Measurements from ENCODE around the gene TMCC2.

TMCC2 gene

GRCh38 chr1:205241366-205242030 is 13.8 kb downstream of the TMCC2 start:
- no peak for DNase-seq

GRCh38 chr1:205243350-205244191 is 15.8 kb downstream of the TMCC2 start:
- no peak for DNase-seq

GRCh38 chr1:205244384-205244783 is 16.6 kb downstream of the TMCC2 start:
- no peak for DNase-seq

GRCh38 chr1:205245096-205245495 is 17.4 kb downstream of the TMCC2 start:
- DNase-seq = no peak

DNA sequence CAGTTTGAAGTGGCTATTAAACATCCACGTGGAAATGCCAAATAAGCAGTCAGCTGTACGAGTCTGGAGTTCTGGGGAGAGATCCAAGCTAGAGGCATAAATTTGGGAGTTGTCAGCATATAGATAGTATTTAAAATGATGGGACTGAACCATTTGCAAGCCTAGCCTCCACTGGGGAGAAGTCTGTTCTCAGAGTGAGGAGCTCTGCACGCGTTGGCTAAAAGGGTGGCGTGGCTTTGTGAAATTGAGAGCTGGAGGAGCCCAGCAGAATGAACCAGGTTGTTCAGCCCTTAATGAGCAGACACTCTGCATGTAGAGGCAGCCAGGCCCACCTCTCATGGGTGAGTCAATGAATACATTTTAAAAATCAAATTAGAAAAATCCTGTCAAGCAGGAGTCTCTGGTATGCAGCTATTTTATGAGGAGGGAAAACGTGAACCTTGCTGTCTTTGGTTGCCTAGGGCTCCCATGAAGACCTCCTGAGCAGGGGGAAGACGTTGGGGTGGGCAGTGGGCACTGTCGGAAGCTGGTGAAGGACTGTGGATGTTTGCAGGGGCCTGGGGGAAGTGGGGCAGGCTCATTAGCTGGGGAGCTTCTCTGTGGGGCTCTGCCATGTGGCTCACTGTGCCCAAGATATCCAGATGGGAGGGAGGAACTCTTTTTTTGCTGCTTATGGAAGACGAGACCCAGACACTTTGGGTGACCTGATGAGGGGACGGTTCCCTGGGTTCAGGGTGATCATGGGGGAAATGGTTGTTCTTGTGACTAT is 18.8 kb downstream of the TMCC2 start:
- no peak for DNase-seq

DNA sequence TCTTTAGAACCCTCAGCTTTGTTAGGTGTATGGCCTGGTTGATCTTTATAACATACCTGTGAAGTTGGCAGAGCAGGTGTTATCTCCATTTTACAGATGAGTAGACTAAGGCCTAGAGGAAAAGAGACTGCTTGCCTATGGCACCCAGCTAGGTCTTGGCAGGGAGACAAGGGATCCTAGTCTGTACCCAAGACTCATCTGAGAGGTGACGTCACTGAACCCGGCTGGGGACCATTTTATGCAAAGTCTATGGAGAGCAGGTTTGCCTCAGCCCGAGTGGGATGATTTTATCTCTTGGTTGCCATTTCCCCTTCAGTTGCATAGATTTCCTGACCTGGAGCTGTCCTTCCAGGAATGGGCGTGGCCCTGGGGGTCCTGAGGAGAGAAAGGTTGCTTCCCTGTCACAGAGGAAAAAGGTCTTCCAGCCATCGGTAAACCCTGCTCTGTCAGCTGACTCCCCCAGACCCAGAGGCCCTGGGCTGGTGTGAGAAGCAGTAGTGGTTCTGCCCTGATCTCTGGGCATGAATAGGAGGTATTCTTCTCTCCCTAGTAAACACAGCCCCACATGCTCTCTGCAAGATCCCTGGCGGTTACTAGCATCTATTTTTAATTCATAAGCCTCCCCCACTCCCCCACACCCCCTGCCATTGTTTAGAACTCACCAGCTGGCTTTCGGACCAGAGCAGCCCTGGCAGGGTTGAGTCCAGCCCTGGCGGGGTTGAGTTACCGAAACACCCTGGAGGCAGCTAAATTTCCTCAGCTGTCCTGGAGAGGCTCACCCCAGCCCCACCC is 19.6 kb downstream of the TMCC2 start:
- no peak for DNase-seq

DNA sequence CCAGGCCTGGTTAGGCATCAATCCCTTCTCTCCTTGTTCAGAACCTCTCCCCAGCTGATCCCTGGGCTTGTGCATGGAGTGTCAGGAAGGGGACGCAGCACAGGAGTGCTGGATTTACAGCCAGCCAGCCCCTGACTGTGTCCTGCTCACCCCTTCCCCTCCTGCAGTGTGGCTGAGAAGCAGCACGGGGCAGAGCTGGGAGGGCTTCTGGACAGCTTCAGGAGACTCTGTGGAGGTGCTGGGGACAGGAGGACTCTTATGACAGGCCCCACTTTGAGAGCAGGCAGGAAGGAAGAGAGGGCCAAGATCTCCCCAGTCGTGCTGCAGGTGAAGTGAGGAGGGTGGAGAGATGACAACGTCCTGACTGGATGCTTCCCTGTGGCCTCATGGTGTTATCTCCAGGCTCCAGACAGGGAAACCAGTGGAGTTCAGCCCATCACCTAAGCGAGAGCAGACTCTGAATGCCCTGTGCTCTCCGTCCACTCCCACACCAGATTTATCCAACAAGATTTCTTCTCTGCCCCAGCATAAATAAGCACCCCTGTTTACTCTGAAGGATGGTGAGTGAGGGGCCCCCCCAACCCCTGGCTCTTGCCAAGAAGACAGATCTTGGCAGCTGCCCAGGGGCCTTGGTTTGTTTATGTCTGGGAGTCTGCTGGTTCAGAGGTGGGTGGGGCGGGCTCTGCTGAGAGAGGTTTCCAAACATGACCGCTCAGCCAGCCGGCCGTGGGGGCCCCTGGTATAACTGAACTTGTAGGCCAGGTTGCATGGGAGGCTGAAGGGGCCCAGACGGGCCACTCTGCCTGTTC is 21.3 kb downstream of the TMCC2 start:
- no peak for DNase-seq

GRCh38 chr1:205249651-205250050 is 21.9 kb downstream of the TMCC2 start:
- DNase-seq = no peak

DNA sequence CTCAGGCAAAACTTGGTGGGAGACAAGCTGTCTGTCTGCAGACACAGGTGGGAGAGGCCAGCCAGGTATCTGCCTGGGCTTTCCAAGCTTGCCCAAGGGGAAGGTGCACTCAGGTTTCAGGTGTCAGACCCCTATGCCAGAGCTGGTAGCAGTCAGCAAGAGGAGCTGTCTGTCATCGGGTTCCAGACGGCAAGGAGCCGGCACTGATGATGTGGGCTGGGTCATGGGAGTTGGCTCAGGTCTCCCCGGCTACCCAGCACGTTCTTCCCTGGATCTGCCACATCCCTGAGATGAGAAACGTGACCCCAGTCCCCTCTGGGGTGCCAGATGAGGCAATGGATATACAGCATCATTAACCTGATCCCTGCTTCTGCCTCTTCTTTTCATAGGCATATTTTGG is 23.0 kb downstream of the TMCC2 start:
- no peak for DNase-seq

- DNase-seq = no peak
Measured at GRCh38 chr1:205251576-205251975, 23.8 kb downstream of the TMCC2 start.

- DNase-seq = peak; percentile 84
Measured at GRCh38 chr1:205255941-205256780, 28.4 kb downstream of the TMCC2 start.

DNA sequence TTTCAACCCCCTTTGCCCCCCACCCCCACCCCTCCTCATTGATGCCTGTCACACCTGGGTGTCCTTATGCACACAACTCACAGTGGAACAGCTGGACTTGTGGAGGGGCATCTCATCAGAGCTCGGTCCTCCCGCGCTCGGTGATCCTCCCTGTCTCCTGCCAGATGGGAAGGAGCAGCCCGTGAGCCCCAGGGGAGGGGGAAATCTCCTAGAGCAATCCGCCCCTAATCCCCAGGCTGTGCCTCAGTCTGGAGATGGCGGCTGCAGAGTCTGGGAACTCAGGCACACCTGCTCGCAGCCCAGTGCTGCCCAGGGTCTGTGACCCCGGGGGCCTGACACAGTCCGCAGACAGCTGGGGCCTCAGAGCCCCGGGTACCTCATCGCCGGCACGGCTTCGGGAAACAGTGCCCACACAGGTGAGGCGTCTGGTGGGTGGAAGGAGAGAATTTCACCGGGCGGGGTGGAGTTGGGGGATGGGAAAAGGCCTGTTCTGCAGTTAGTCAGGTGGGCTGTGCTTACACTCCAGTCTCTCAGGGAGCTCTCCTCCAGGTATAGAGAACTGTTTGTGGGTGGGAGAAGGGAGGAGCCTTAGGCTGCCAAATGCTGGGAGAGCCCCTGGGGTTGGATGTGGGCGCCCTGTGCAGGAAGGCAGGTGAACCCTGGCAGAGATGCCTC is 29.3 kb downstream of the TMCC2 start:
- DNase-seq = no peak

- DNase-seq = no peak
Measured at GRCh38 chr1:205257735-205258134, 30.0 kb downstream of the TMCC2 start.

DNA sequence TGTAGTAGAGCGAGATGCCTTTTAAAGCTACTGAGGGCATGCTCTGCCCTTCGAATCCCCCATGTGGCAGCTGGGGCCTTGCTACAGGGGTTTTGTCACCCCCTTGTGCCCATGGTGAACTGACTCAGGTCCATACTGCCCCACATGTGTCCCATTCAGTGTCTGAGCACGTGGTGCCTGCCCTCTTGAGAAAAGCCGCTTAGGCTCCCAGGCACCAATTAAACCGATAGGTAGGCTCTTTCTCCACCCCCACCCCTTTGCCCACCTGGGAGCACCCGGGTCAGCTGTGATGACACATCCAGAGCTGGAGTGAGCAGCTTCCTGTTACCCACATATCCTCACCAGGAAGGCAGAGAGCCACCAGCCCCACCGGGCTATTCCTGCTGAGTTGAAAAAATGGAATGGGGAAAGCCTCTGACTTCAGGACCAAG is 30.5 kb downstream of the TMCC2 start:
- DNase-seq = peak; percentile 51

GRCh38 chr1:205258719-205259118 is 31.0 kb downstream of the TMCC2 start:
- DNase-seq = peak; percentile 81

DNA sequence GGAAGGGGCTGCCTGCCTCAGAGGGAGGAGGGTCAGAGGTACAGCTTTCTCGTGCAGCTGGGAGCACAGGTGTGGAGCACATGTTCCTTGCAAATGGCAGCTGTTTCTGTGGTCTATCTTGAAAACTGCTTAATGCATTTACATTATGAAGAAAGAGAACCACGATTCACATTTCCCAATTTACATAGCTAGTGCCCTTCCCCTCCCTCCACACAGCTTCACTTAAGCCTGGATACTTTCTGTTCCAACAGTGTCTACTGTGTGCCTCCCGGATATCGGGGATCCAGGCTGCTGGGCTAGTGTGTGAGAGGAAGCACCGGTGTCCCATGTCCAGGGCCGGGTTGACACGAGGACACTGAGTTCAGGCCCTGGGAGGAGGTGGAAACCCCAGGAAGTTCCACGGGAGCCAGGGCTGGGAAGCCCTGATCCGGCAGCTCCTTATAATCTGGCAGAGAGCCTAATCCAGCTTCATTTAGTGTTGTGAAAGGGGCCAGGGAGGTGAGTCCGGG is 31.6 kb downstream of the TMCC2 start:
- peak; percentile 9 for DNase-seq

DNA sequence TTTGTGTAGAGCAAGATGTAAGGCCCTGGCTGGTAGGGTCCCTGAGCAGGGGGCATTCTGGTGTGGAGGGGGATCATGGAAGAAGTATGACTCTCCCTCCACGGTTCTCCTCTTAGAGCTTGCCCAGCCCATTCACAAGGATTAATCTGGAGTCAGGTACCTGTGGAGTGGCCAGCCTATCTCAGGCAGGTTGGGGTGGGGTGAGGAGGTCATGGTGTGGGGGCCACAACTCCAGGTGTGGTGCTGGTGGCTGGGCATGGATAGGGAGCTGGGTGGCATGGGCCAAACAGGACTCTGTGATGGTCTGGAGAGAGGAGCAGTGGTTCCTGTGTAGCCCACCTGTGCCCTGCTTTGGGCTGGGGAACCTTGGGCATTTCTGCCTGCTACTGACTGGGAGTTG is 32.3 kb downstream of the TMCC2 start:
- DNase-seq = no peak

DNA sequence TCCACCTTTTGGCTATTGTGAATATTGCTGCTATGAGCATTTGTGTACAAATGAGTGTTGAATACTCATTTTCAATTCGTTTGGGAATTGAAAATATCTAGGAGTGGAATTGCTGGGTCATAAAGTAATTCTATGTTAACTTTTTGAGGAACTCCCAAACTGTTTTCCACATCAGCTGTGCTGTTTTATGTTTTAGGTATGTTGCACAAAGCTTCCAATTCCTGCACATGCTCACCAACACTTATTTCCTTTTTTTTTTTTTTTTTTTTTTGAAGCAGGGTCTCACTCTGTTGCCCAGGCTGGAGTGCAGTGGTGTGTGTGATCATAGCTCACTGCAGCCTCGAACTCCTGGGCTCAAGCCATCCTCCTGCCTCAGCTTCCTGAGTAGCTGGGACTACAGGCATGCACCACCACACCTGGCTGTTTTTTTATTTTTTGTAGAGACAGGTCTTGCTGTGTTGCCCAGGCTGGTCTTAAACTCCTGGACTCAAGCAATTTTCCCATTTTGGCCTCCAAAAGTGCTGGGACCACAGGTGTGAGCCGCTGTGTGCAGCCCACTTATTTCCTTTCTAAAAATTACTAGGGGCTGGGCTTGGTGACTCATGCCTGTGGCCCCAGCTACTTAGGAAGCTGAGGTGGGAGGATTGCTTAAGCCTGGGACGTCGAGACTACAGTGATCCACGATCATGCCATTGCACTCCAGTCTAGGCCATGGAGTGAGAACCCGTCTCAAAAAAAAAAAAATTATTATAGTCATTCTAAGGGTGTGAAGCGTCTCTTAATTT is 33.4 kb downstream of the TMCC2 start:
- peak; percentile 73 for DNase-seq

Measured in EL (cell line).